ENCODE measurements around the gene ABTB1. TPM values are rescaled to one million over a fixed set of nuclear protein-coding genes. Genes with fewer than 3 reads are reported as not detected.
"Not testable (repeated sequence)": the region's sequence is repeated elsewhere in the genome, so short reads cannot be mapped to it uniquely, and the experiment has no call there.

ABTB1 gene
- total and polyA plus RNA-seq, 2 donors (not counting 1 experiment from before 2014, with no cell fraction given) = 141 to 259 TPM

- Histone ChIP-seq H2AFZ (ENCODE audit: insufficient read depth, low read depth, low read length, poor library complexity, severe bottlenecking) (no peak overlapping the region), H3K27me3 (replicated peaks in 1 of 4; ENCODE audit: control extremely low read depth in 1 of 4, control insufficient read depth in 3 of 4, insufficient read depth in 4 of 4, low read length in 3 of 4) (no peaks in the 10 kb centered on the region), H3K79me2 (ENCODE audit: control insufficient read depth, insufficient read depth, low read length) (no peaks in the 10 kb centered on the region), H3K9me3 (ENCODE audit: control extremely low read depth in 1 of 3, control insufficient read depth in 2 of 3, insufficient read depth in 1 of 3, low read length in 2 of 3) (no peaks in the 10 kb centered on the region), H4K20me1 (ENCODE audit: control insufficient read depth, insufficient read depth, low read length, poor library complexity, severe bottlenecking) (no peaks in the 10 kb centered on the region), H3K4me3 (ENCODE audit: control extremely low read depth in 1 of 5, extremely low read depth in 1 of 5, insufficient read depth in 1 of 5, low read depth in 2 of 5, low read length in 4 of 5) (no peak overlapping the region), H3K36me3 (replicated peaks in 1 of 2; ENCODE audit: control extremely low read depth in 1 of 2, control insufficient read depth in 1 of 2, extremely low read depth in 1 of 2, insufficient read depth in 2 of 2, low read length in 1 of 2) (no peaks in the 10 kb centered on the region), H3K4me2 (replicated peaks; ENCODE audit: low read depth, low read length, poor library complexity, severe bottlenecking) (no peak overlapping the region), H3K4me1 (ENCODE audit: control insufficient read depth in 2 of 2, insufficient read depth in 2 of 2, low read length in 2 of 2) (no peaks in the 10 kb centered on the region), H3K9ac (ENCODE audit: low read length) (no peak overlapping the region), H3K27ac (ENCODE audit: low read length in 2 of 2) (no peak overlapping the region)
- intact Hi-C loops (cut with micrococcal nuclease) = loop anchor here (1.0 to 2.0 kb wide), 2 partner anchors 180 to 480 kb away; no protein-coding TSS in a partner anchor
- peak; percentile 64 for ATAC-seq (ENCODE audit: low read depth)
- H3K4me3 Mint-ChIP-seq = no peak overlapping the region
- peak; percentile 66 for DNase-seq
- no peaks in the 10 kb centered on the region for H3K4me1 Mint-ChIP-seq
- H3K27me3 Mint-ChIP-seq = no peaks in the 10 kb centered on the region
- no peaks in the 10 kb centered on the region for H3K9me3 Mint-ChIP-seq (ENCODE audit: insufficient read depth)
- no peak overlapping the region for H3K27ac Mint-ChIP-seq
- TF ChIP-seq CTCF (IDR thresholded peaks at IDR 0.05) (peak; percentile 84), EZH2 (IDR thresholded peaks at IDR 0.05; ENCODE audit: borderline replicate concordance, insufficient read depth, low read depth, low read length, poor library complexity, severe bottlenecking) (no peak)
- ChIA-PET CTCF (interaction anchor here (0.7 to 5.5 kb wide), 13 partner anchors 17 to 319 kb away, joined by 3 to 22 read pairs (median 5); no protein-coding TSS in a partner anchor), POLR2A (interaction anchor here (0.8 kb wide), 1 partner anchor 18 kb away, joined by 3 read pairs; no protein-coding TSS in a partner anchor)
- 78% methylated on average over 13 of the region's 13 CpGs for WGBS (ENCODE audit: insufficient coverage)
These were observed 20.3 kb upstream of the ABTB1 start for GRCh38 chr3:127652246-127652995.

DNA sequence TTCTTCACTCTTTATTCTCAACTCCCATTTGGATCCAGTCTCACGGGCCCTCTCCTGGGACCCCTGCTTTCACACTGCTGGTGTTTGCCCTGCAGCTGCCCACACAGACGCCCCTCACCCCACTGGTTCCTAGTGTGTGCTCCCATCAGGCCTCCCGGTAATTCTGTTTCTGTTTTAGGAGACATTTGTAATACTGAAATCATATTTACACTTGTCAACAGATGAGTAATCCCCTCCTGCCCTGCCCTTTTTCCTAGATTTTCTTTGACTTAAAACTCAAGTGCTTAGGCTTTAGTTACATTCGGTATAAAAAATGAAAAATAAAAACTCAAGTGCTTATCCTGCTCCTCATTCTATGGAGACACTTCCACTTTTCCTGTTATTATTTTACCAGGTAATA is 18.4 kb upstream of the ABTB1 start:
- DNase-seq (no peak), ATAC-seq (ENCODE audit: low read depth) (no peak)
- H3K27ac ChIP-seq (ENCODE audit: low read length in 2 of 2) = no peak overlapping the region
- H3K4me1 Mint-ChIP-seq = no peaks in the 10 kb centered on the region
- H3K27ac Mint-ChIP-seq = no peak overlapping the region
- no peak overlapping the region for H3K4me3 Mint-ChIP-seq
- no peak overlapping the region for H3K9ac ChIP-seq (ENCODE audit: low read length)
- H3K9me3 Mint-ChIP-seq (ENCODE audit: insufficient read depth) = no peaks in the 10 kb centered on the region
- H3K27me3 Mint-ChIP-seq = no peaks in the 10 kb centered on the region
- no peaks in the 10 kb centered on the region for H3K9me3 ChIP-seq (ENCODE audit: control extremely low read depth in 1 of 3, control insufficient read depth in 2 of 3, insufficient read depth in 1 of 3, low read length in 2 of 3)
- H3K4me3 ChIP-seq (ENCODE audit: control extremely low read depth in 1 of 5, extremely low read depth in 1 of 5, insufficient read depth in 1 of 5, low read depth in 2 of 5, low read length in 4 of 5) = no peak overlapping the region
- no peak overlapping the region for H3K4me2 ChIP-seq (replicated peaks; ENCODE audit: low read depth, low read length, poor library complexity, severe bottlenecking)
- intact Hi-C loops (cut with micrococcal nuclease) = no loop called here
- H2AFZ ChIP-seq (ENCODE audit: insufficient read depth, low read depth, low read length, poor library complexity, severe bottlenecking) = no peak overlapping the region
- TF ChIP-seq EZH2 (IDR thresholded peaks at IDR 0.05; ENCODE audit: borderline replicate concordance, insufficient read depth, low read depth, low read length, poor library complexity, severe bottlenecking) (no peak), CTCF (IDR thresholded peaks at IDR 0.05) (no peak)
- H3K79me2 ChIP-seq (ENCODE audit: control insufficient read depth, insufficient read depth, low read length) = no peaks in the 10 kb centered on the region
- H3K4me1 ChIP-seq (ENCODE audit: control insufficient read depth in 2 of 2, insufficient read depth in 2 of 2, low read length in 2 of 2) = no peaks in the 10 kb centered on the region
- ChIA-PET POLR2A (no interaction called here), CTCF (no interaction called here)
- WGBS (ENCODE audit: insufficient coverage) = no CpG with 5 or more reads among the region's 4 CpGs
- no peaks in the 10 kb centered on the region for H3K36me3 ChIP-seq (replicated peaks in 1 of 2; ENCODE audit: control extremely low read depth in 1 of 2, control insufficient read depth in 1 of 2, extremely low read depth in 1 of 2, insufficient read depth in 2 of 2, low read length in 1 of 2)
- H4K20me1 ChIP-seq (ENCODE audit: control insufficient read depth, insufficient read depth, low read length, poor library complexity, severe bottlenecking) = no peaks in the 10 kb centered on the region
- no peaks in the 10 kb centered on the region for H3K27me3 ChIP-seq (replicated peaks in 1 of 4; ENCODE audit: control extremely low read depth in 1 of 4, control insufficient read depth in 3 of 4, insufficient read depth in 4 of 4, low read length in 3 of 4)

DNA sequence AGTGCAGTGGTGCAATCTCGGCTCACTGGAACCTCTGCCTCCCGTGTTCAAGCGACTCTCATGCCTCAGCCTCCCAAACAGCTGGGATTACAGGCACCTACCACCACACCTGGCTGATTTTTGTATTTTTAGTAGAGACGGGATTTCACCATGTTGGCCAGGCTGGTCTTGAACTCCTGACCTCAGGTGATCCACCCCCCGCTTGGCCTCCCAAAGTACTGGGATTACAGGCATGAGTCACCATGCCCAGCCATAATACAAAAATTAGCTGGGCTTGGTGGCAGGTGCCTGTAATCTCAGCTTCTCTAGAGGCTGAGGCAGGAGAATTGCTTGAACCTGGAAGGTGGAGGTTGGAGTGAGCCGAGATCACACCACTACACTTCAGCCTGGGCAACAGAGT is 17.8 kb upstream of the ABTB1 start:
- H3K36me3 ChIP-seq (replicated peaks in 1 of 2; ENCODE audit: control extremely low read depth in 1 of 2, control insufficient read depth in 1 of 2, extremely low read depth in 1 of 2, insufficient read depth in 2 of 2, low read length in 1 of 2); H3K4me3 ChIP-seq (ENCODE audit: control extremely low read depth in 1 of 5, extremely low read depth in 1 of 5, insufficient read depth in 1 of 5, low read depth in 2 of 5, low read length in 4 of 5); intact Hi-C loops (cut with micrococcal nuclease); H3K4me3 Mint-ChIP-seq; H3K27ac ChIP-seq (ENCODE audit: low read length in 2 of 2); H3K4me1 Mint-ChIP-seq; H2AFZ ChIP-seq (ENCODE audit: insufficient read depth, low read depth, low read length, poor library complexity, severe bottlenecking); H3K9me3 ChIP-seq (ENCODE audit: control extremely low read depth in 1 of 3, control insufficient read depth in 2 of 3, insufficient read depth in 1 of 3, low read length in 2 of 3); H3K9ac ChIP-seq (ENCODE audit: low read length); H3K27ac Mint-ChIP-seq; POLR2A ChIA-PET; H3K27me3 ChIP-seq (replicated peaks in 1 of 4; ENCODE audit: control extremely low read depth in 1 of 4, control insufficient read depth in 3 of 4, insufficient read depth in 4 of 4, low read length in 3 of 4); DNase-seq; H3K9me3 Mint-ChIP-seq (ENCODE audit: insufficient read depth); H3K4me1 ChIP-seq (ENCODE audit: control insufficient read depth in 2 of 2, insufficient read depth in 2 of 2, low read length in 2 of 2); ATAC-seq (ENCODE audit: low read depth); H4K20me1 ChIP-seq (ENCODE audit: control insufficient read depth, insufficient read depth, low read length, poor library complexity, severe bottlenecking); H3K4me2 ChIP-seq (replicated peaks; ENCODE audit: low read depth, low read length, poor library complexity, severe bottlenecking); H3K79me2 ChIP-seq (ENCODE audit: control insufficient read depth, insufficient read depth, low read length); H3K27me3 Mint-ChIP-seq: not testable (repeated sequence)
- CTCF ChIA-PET = interaction anchor here (1.9 kb wide), 1 partner anchor 316 kb away, joined by 8 read pairs; no protein-coding TSS in a partner anchor
- 80% methylated on average over 1 of the region's 6 CpGs for WGBS (ENCODE audit: insufficient coverage)
